HepG2 (cell line): ENCODE data around the gene MYADML2. TPM values are rescaled to one million over a fixed set of nuclear protein-coding genes. Genes with fewer than 3 reads are reported as not detected.

Source experiments
- AKNA ChIP-seq: sonication (generic); formaldehyde crosslinking; IDR thresholded peaks from 2 replicates; pipeline ENCODE4 v1.4.0; 2020; ENCODE audit warnings: missing genetic modification reagents, borderline replicate concordance
- BCL3 ChIP-seq: sonication (generic); formaldehyde crosslinking; IDR thresholded peaks from 2 replicates; pipeline ENCODE4 v1.5.1; 2020; ENCODE audit warnings: mild to moderate bottlenecking, missing genetic modification reagents, moderate library complexity
- CCAR2 ChIP-seq: fragments of 200-400 bp; formaldehyde crosslinking; optimal IDR thresholded peaks from 2 replicates; pipeline ENCODE3; 2018; ENCODE audit warnings: low read depth, mild to moderate bottlenecking, low read length, moderate library complexity
- CREB1 ChIP-seq, 2 experiments: fragments of 450-650 bp in 1 of 2; IDR thresholded peaks; 2 replicates each; pipeline ENCODE4 v1.6.1; 2016 to 2017; ENCODE audit warnings: control low read depth in 1 of 2, mild to moderate bottlenecking in 1 of 2, missing compliant biosample characterization in 1 of 2, missing genetic modification characterization in 1 of 2
- E2F2 ChIP-seq: sonication (generic); formaldehyde crosslinking; IDR thresholded peaks from 2 replicates; pipeline ENCODE4 v1.4.0; 2020; ENCODE audit warnings: missing genetic modification reagents, borderline replicate concordance
- FOXA3 ChIP-seq: IDR thresholded peaks from 2 replicates; pipeline ENCODE4 v1.6.1; 2016; ENCODE audit warnings: missing genetic modification reagents, missing compliant biosample characterization
- HNRNPLL ChIP-seq: fragments of 200-400 bp; formaldehyde crosslinking; IDR thresholded peaks from 2 replicates; pipeline ENCODE4 v1.6.1; 2017; ENCODE audit warnings: mild to moderate bottlenecking, low read depth, low read length; ENCODE audit not compliant: poor library complexity, severe bottlenecking
- NBN ChIP-seq: fragments of 450-650 bp; conservative IDR thresholded peaks from 2 replicates; pipeline ENCODE4 v1.6.1; 2017
- NR1H2 ChIP-seq: sonication (generic); formaldehyde crosslinking; IDR thresholded peaks from 2 replicates; pipeline ENCODE4 v1.8.1; 2022; ENCODE audit warnings: low read depth, missing genetic modification reagents, borderline replicate concordance
- POLR2A ChIP-seq, 2 experiments: IDR thresholded peaks; 2 replicates each; pipeline ENCODE4 v1.6.1; 2011; ENCODE audit warnings: low read depth in 2 of 2, low read length in 2 of 2, mild to moderate bottlenecking in 1 of 2, moderate library complexity in 1 of 2; ENCODE audit not compliant: insufficient read depth in 1 of 2
- TOPORS ChIP-seq: sonication (generic); formaldehyde crosslinking; IDR thresholded peaks from 2 replicates; pipeline ENCODE4 v1.8.0; 2023; ENCODE audit warnings: mild to moderate bottlenecking, missing genetic modification reagents
- ZFY ChIP-seq: sonication (generic); formaldehyde crosslinking; IDR thresholded peaks from 2 replicates; pipeline ENCODE4 v1.4.0; 2020; ENCODE audit warnings: missing genetic modification reagents
- ZMYM3 ChIP-seq: sonication (generic); formaldehyde crosslinking; IDR thresholded peaks from 2 replicates; pipeline ENCODE4 v1.5.1; 2020; ENCODE audit warnings: mild to moderate bottlenecking, missing genetic modification reagents
- ZNF609 ChIP-seq: sonication (generic); formaldehyde crosslinking; IDR thresholded peaks from 2 replicates; pipeline ENCODE4 v1.4.0; 2020; ENCODE audit warnings: mild to moderate bottlenecking, missing genetic modification reagents, borderline replicate concordance
- polyA plus RNA-seq, 8 experiments: library from polyadenylated mRNA; depleted of rRNA in 3 of 8; stranded (reverse) in 7 of 8; unstranded in 1 of 8; fragments of >200 nt; fragmentation: Illumina TruSeq in 4 of 8; extraction: Trizol in 4 of 8; gene quantifications; 2 replicates each; pipeline versions ENCODE4 v1.2.1 to v1.2.3, GENCODE V29; 2011 to 2016; ENCODE audit warnings: low read depth in 4 of 8, missing spikeins in 1 of 8, mixed read lengths in 1 of 8; ENCODE audit not compliant: insufficient read depth in 1 of 8
- total RNA-seq, 5 experiments: library from RNA; depleted of rRNA; stranded (reverse); fragments of >200 nt; fragmentation: Illumina TruSeq; extraction: Trizol; gene quantifications; 2 replicates each; pipeline ENCODE4 v1.2.3, GENCODE V29; 2016; ENCODE audit warnings: low read depth in 1 of 5

Gene MYADML2
- total and polyA plus RNA-seq, 2 of the 13 experiments (the other 11 are each of a cell fraction or from before 2014, with no cell fraction given): not detected

GRCh38 chr17:81903415-81903831, 43.6 kb downstream of the MYADML2 start (continued):
- TF ChIP-seq AKNA (CRISPR knock-in tag) (no peak), POLR2A (IDR thresholded peaks at IDR 0.05; ENCODE audit: insufficient read depth in 1 of 2, low read depth in 2 of 2, low read length in 2 of 2) (no peak), ZFY (CRISPR knock-in tag) (peak; percentile 25; the same call in 1 of the 2 replicates), E2F2 (no peak), CCAR2 (no peak), TOPORS (CRISPR knock-in tag) (0 out of 2 replicates have a peak, but pooled peaks have one; percentile 30), ZNF609 (no peak), CREB1 (IDR thresholded peaks at IDR 0.05) (no peak), CREB1 (CRISPR knock-in tag; IDR thresholded peaks at IDR 0.05) (no peak), FOXA3 (CRISPR knock-in tag) (no peak), NR1H2 (CRISPR knock-in tag) (0 out of 2 replicates have a peak, but pooled peaks have one; percentile 1), HNRNPLL (no peak), ZMYM3 (CRISPR knock-in tag) (no peak), BCL3 (CRISPR knock-in tag) (no peak), NBN (no peak)
